T-helper 1 cell (primary cell): ENCODE data around the gene ANKRD29.

Experiments used
- DNase-seq, 5 donors: peaks; one replicate each; pipeline ENCODE4 v3.0.0-alpha.2; 2012 to 2020

The ANKRD29 gene

DNA sequence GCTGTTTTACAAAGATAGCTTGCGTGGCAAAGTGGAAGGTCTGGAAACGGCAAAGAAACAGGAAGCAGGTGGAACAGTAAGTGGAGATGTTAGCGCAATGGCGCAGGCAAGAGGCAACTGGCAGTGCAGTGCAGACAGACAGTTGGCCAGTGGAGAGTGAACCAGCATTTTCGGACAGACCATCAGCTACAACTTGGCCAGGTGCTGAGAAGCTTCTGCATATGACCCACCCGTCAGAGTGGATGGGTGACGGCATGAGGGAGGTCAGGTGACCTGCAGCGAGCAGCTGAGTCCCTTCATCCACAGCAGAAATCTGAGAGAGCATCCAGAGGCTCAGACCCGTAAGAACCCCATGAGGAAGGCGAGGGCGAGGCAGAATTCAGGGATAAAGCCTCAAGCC is 110.2 kb downstream of the ANKRD29 start:
- DNase-seq = no peak

DNA sequence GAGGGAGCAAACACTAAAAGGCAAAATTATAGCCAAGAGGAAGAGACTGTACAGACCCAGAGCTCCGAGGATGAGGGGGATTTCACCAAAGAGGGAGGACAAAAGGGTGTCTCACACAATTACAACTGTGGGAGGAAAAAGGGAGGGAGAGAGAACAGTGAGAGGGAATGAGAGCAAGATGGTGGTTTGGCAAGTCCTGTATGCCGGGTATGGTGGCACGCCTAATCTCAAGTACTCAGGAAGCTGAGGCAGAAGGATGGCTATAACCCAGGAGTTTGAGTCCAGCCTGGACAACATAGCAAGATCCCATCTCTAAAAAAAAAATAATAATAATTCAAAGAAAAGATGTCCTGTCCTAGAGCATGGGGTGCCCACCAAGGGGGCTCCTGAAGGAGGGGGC is 110.7 kb downstream of the ANKRD29 start:
- no peak for DNase-seq

GRCh38 chr18:23550898-23551297 is 111.8 kb downstream of the ANKRD29 start:
- no peak for DNase-seq
